CD4-positive, alpha-beta T cell (primary cell): Measurements from ENCODE around the gene LRRC8D. TPM values are rescaled to one million over a fixed set of nuclear protein-coding genes. Genes with fewer than 3 reads are reported as not detected.

ENCODE experiments used
- ATAC-seq: fragments of 200-7000 bp; cut with Tn5 transposase; one replicate; pipeline ENCODE4 v1.10.0; 2022; ENCODE audit warnings: mild to moderate bottlenecking; ENCODE audit not compliant: poor library complexity
- CTCF ChIA-PET: fragments of 350-600 bp; sonication (Branson Sonifier 250); formaldehyde crosslinking; loops from one replicate; lab custom pipeline; 2021; ENCODE audit warnings: antibody characterized with exemption, inconsistent platforms; lab: Charles Lee
- POLR2A ChIA-PET: fragments of 350-600 bp; sonication (Branson Sonifier 250); formaldehyde crosslinking; loops from one replicate; lab custom pipeline; 2021; ENCODE audit warnings: antibody characterized with exemption, inconsistent platforms; lab: Charles Lee
- DNase-seq, 14 experiments: peaks; one replicate each; pipeline ENCODE4 v3.0.0-alpha.2; 2013 to 2020; ENCODE audit warnings: mixed read lengths in 2 of 14
- H3K27ac ChIP-seq, 2 donors: one replicate each; pipeline versions ENCODE4 v1.5.1 to v1.7.0; 2013; ENCODE audit warnings: low read length in 2 of 2, low read depth in 1 of 2, mild to moderate bottlenecking in 1 of 2
- H3K27me3 ChIP-seq, 2 experiments: 1 replicate in 1 of 2; 2 replicates in 1 of 2; pipeline versions ENCODE4 v1.6.1 to v1.7.0; 2013; ENCODE audit warnings: low read length in 2 of 2, control low read depth in 1 of 2, mild to moderate bottlenecking in 1 of 2, moderate library complexity in 1 of 2; ENCODE audit not compliant: insufficient read depth in 2 of 2, control insufficient read depth in 1 of 2
- H3K36me3 ChIP-seq: one replicate; pipeline ENCODE4 v1.6.1; 2013; ENCODE audit warnings: low read length, control low read depth; ENCODE audit not compliant: insufficient read depth
- H3K4me1 ChIP-seq: one replicate; pipeline ENCODE4 v1.6.1; 2013; ENCODE audit warnings: low read length, control low read depth; ENCODE audit not compliant: insufficient read depth
- H3K4me3 ChIP-seq: one replicate; pipeline ENCODE4 v1.5.1; 2013; ENCODE audit warnings: mild to moderate bottlenecking, low read length, moderate library complexity
- H3K9me3 ChIP-seq, 2 experiments: 1 replicate in 1 of 2; 2 replicates in 1 of 2; pipeline versions ENCODE4 v1.6.1 to v1.7.0; 2013; ENCODE audit warnings: low read length in 2 of 2, mild to moderate bottlenecking in 2 of 2, control low read depth in 1 of 2, moderate library complexity in 1 of 2; ENCODE audit not compliant: control insufficient read depth in 1 of 2, insufficient read depth in 1 of 2
- H3K27ac Mint-ChIP-seq: one replicate; pipeline ENCODE4 v1.8.0; 2020; ENCODE audit warnings: mixed read lengths
- H3K27me3 Mint-ChIP-seq: one replicate; pipeline ENCODE4 v1.8.0; 2021; ENCODE audit warnings: mixed read lengths
- H3K36me3 Mint-ChIP-seq: one replicate; pipeline ENCODE4 v1.8.0; 2021; ENCODE audit warnings: low read depth, mixed read lengths
- H3K4me1 Mint-ChIP-seq: one replicate; pipeline ENCODE4 v1.8.0; 2021; ENCODE audit warnings: low read depth, mixed read lengths
- H3K4me3 Mint-ChIP-seq: one replicate; pipeline ENCODE4 v1.8.0; 2020; ENCODE audit warnings: mild to moderate bottlenecking, mixed read lengths
- H3K9me3 Mint-ChIP-seq: one replicate; pipeline ENCODE4 v1.8.0; 2020; ENCODE audit warnings: mixed read lengths
- CTCF ChIP-seq: fragments of 200-600 bp; IDR thresholded peaks from one replicate; pipeline ENCODE4 v1.8.0; 2022; ENCODE audit warnings: antibody characterized with exemption, mild to moderate bottlenecking
- intact Hi-C, 2 experiments: fragments of 100-400 bp; cut with DNase I in 1 of 2; cut with micrococcal nuclease in 1 of 2; formaldehyde crosslinking; loops; one replicate each; pipeline versions ENCODE4 v1.15.1 to v1.9.0; 2023 to 2025; cut with DNase I, micrococcal nuclease
- total RNA-seq, 174 experiments: library from RNA in 2 of 174; stranded (reverse) in 2 of 174; gene quantifications; one replicate each; pipeline ENCODE4 v1.2.3 and lab custom pipeline; 2021 to 2026

The LRRC8D gene
- total RNA-seq, 2 experiments from 2014 or later = 15.5 to 18.2 TPM

GRCh38 chr1:89959719-89960118 lies 138.9 kb downstream of the LRRC8D start:
- Histone ChIP-seq H3K4me1 (peaks cover 8% of the 10 kb centered on the region), H3K27ac (no peak overlapping the region), H3K4me3 (no peak overlapping the region), H3K27me3 (no peaks in the 10 kb centered on the region), H3K9me3 (no peaks in the 10 kb centered on the region), H3K36me3 (no peaks in the 10 kb centered on the region)
- H3K4me1 Mint-ChIP-seq = peaks cover 44% of the 10 kb centered on the region
- ATAC-seq = no peak
- no peak for DNase-seq
- POLR2A ChIA-PET = no interaction called here
- intact Hi-C loops = loop anchor here in 1 of 2 experiments (5.0 kb wide), 1 partner anchor 52 kb away; no protein-coding TSS in a partner anchor
- H3K27me3 Mint-ChIP-seq = peaks cover 7% of the 10 kb centered on the region
- no peaks in the 10 kb centered on the region for H3K36me3 Mint-ChIP-seq
- no peak overlapping the region for H3K4me3 Mint-ChIP-seq
- CTCF ChIA-PET = no interaction called here
- TF ChIP-seq CTCF = no peak
- H3K27ac Mint-ChIP-seq = no peak overlapping the region
- no peaks in the 10 kb centered on the region for H3K9me3 Mint-ChIP-seq

- CTCF ChIA-PET = interaction anchor here (1.5 kb wide), 1 partner anchor 14 kb away, joined by 3 read pairs; no protein-coding TSS in a partner anchor
- H3K4me1 Mint-ChIP-seq = peaks cover 43% of the 10 kb centered on the region
- H3K9me3 Mint-ChIP-seq = no peaks in the 10 kb centered on the region
- DNase-seq = no peak
- POLR2A ChIA-PET = interaction anchor here (0.6 to 0.7 kb wide), 2 partner anchors 8 to 136 kb away, joined by 3 to 5 read pairs; no protein-coding TSS in a partner anchor
- Histone ChIP-seq H3K27ac (no peak overlapping the region), H3K9me3 (no peaks in the 10 kb centered on the region), H3K27me3 (no peaks in the 10 kb centered on the region), H3K4me1 (peaks cover 2% of the 10 kb centered on the region), H3K36me3 (no peaks in the 10 kb centered on the region), H3K4me3 (no peak overlapping the region)
- TF ChIP-seq CTCF = no peak
- no peak for ATAC-seq
- no peak overlapping the region for H3K4me3 Mint-ChIP-seq
- H3K36me3 Mint-ChIP-seq = no peaks in the 10 kb centered on the region
- no peak overlapping the region for H3K27ac Mint-ChIP-seq
- intact Hi-C loops = no loop called here
- peaks cover 7% of the 10 kb centered on the region for H3K27me3 Mint-ChIP-seq
These were observed 141.4 kb downstream of the LRRC8D start for GRCh38 chr1:89962024-89962741.

- H3K36me3 Mint-ChIP-seq = no peaks in the 10 kb centered on the region
- Histone ChIP-seq H3K27ac (no peak overlapping the region), H3K9me3 (no peaks in the 10 kb centered on the region), H3K27me3 (no peaks in the 10 kb centered on the region), H3K36me3 (no peaks in the 10 kb centered on the region), H3K4me3 (no peak overlapping the region), H3K4me1 (no peaks in the 10 kb centered on the region)
- no peak for TF ChIP-seq CTCF
- H3K27ac Mint-ChIP-seq = no peak overlapping the region
- no peak for ATAC-seq
- DNase-seq = no peak
- ChIA-PET CTCF (interaction anchor here (1.5 kb wide), 1 partner anchor 13 kb away, joined by 3 read pairs; no protein-coding TSS in a partner anchor), POLR2A (interaction anchor here (0.6 kb wide), 1 partner anchor 9 kb away, joined by 3 read pairs; no protein-coding TSS in a partner anchor)
- no peak overlapping the region for H3K4me3 Mint-ChIP-seq
- no peaks in the 10 kb centered on the region for H3K9me3 Mint-ChIP-seq
- peaks cover 38% of the 10 kb centered on the region for H3K4me1 Mint-ChIP-seq
- H3K27me3 Mint-ChIP-seq = peaks cover 7% of the 10 kb centered on the region
- intact Hi-C loops = no loop called here
These were observed 141.9 kb downstream of the LRRC8D start for GRCh38 chr1:89962742-89963075.
